Trophoblast cell (in vitro differentiated cells and primary cell): ENCODE results near the gene AJAP1.

Experiments used
- DNase-seq, 2 donors: peaks; one replicate each; pipeline ENCODE4 v3.0.0-alpha.2; 2016
- H2AFZ ChIP-seq: 2 replicates; pipeline ENCODE4 v1.6.1; 2013; ENCODE audit warnings: low read length, moderate library complexity, mild to moderate bottlenecking; ENCODE audit not compliant: insufficient read depth, poor library complexity
- H2AK5ac ChIP-seq: 2 replicates; pipeline ENCODE4 v1.6.1; 2013; ENCODE audit warnings: mild to moderate bottlenecking, low read length
- H2BK120ac ChIP-seq: 2 replicates; pipeline ENCODE4 v1.6.1; 2013; ENCODE audit warnings: low read length, mild to moderate bottlenecking, moderate library complexity; ENCODE audit not compliant: insufficient read depth, poor library complexity
- H2BK12ac ChIP-seq: 2 replicates; pipeline ENCODE4 v1.6.1; 2013; ENCODE audit warnings: mild to moderate bottlenecking, low read length, moderate library complexity
- H2BK5ac ChIP-seq: 2 replicates; pipeline ENCODE4 v1.6.1; 2013; ENCODE audit warnings: low read length, low read depth, moderate library complexity, mild to moderate bottlenecking; ENCODE audit not compliant: poor library complexity
- H3K14ac ChIP-seq: 2 replicates; pipeline ENCODE4 v1.6.1; 2013; ENCODE audit warnings: mild to moderate bottlenecking, low read length
- H3K18ac ChIP-seq: 2 replicates; pipeline ENCODE4 v1.6.1; 2013; ENCODE audit warnings: mild to moderate bottlenecking, low read length
- H3K23ac ChIP-seq: 2 replicates; pipeline ENCODE4 v1.6.1; 2013; ENCODE audit warnings: low read length
- H3K27ac ChIP-seq: 2 replicates; pipeline ENCODE4 v1.5.1; 2013; ENCODE audit warnings: low read depth, mild to moderate bottlenecking, inconsistent platforms, low read length, moderate library complexity
- H3K27me3 ChIP-seq: 2 replicates; pipeline ENCODE4 v1.6.1; 2013; ENCODE audit warnings: inconsistent platforms, mild to moderate bottlenecking, low read length, moderate library complexity; ENCODE audit not compliant: insufficient read depth
- H3K36me3 ChIP-seq, 2 experiments: 1 replicate in 1 of 2; 2 replicates in 1 of 2; pipeline ENCODE4 v1.6.1; 2013; ENCODE audit warnings: low read length in 2 of 2, mild to moderate bottlenecking in 2 of 2, moderate library complexity in 1 of 2; ENCODE audit not compliant: insufficient read depth in 2 of 2, control insufficient read depth in 1 of 2
- H3K4ac ChIP-seq: 2 replicates; pipeline ENCODE4 v1.6.1; 2013; ENCODE audit warnings: low read depth, mild to moderate bottlenecking, low read length, moderate library complexity
- H3K4me1 ChIP-seq, 2 experiments: 1 replicate in 1 of 2; 2 replicates in 1 of 2; pipeline ENCODE4 v1.6.1; 2013; ENCODE audit warnings: low read length in 2 of 2, mild to moderate bottlenecking in 2 of 2, moderate library complexity in 1 of 2; ENCODE audit not compliant: insufficient read depth in 2 of 2, control insufficient read depth in 1 of 2
- H3K4me2 ChIP-seq: 2 replicates; pipeline ENCODE4 v1.6.1; 2013; ENCODE audit warnings: inconsistent platforms, mild to moderate bottlenecking, low read length, moderate library complexity
- H3K4me3 ChIP-seq: 2 replicates; pipeline ENCODE4 v1.5.1; 2013; ENCODE audit warnings: mild to moderate bottlenecking, low read depth, low read length, inconsistent platforms
- H3K79me1 ChIP-seq: one replicate; pipeline ENCODE4 v1.6.1; 2013; ENCODE audit warnings: low read length
- H3K79me2 ChIP-seq: 2 replicates; pipeline ENCODE4 v1.6.1; 2013; ENCODE audit warnings: low read length, mild to moderate bottlenecking; ENCODE audit not compliant: control insufficient read depth, insufficient read depth, poor library complexity
- H3K9ac ChIP-seq: 2 replicates; pipeline ENCODE4 v1.6.1; 2013; ENCODE audit warnings: mild to moderate bottlenecking, low read length
- H3K9me3 ChIP-seq: 2 replicates; pipeline ENCODE4 v1.6.1; 2013; ENCODE audit warnings: low read depth, mild to moderate bottlenecking, control low read depth, inconsistent platforms, low read length; ENCODE audit not compliant: insufficient read depth
- H4K12ac ChIP-seq: 2 replicates; pipeline ENCODE4 v1.6.1; 2013; ENCODE audit warnings: low read depth, mild to moderate bottlenecking, low read length, moderate library complexity
- H4K8ac ChIP-seq: 2 replicates; pipeline ENCODE4 v1.6.1; 2013; ENCODE audit warnings: low read depth, mild to moderate bottlenecking, low read length, moderate library complexity
- H4K91ac ChIP-seq: one replicate; pipeline ENCODE4 v1.6.1; 2013; ENCODE audit warnings: low read depth, mild to moderate bottlenecking, low read length, moderate library complexity
- WGBS: extraction: QIAGEN DNeasy Blood & Tissue Kit; methylation state at CpG from one replicate; pipeline ENCODE4 v1.1.7; 2013; ENCODE audit warnings: missing lambda C conversion rate; ENCODE audit not compliant: insufficient read length, insufficient coverage; ENCODE audit errors: extremely low coverage; 5-methylcytosine and 5-hydroxymethylcytosine counted together

Gene AJAP1

GRCh38 chr1:4697801-4698200 lies 43.4 kb downstream of the AJAP1 start:
- H4K12ac ChIP-seq: no peak overlapping the region
- peaks cover 0 to 3% of the 10 kb centered on the region in 2 experiments for H3K4me1 ChIP-seq
- no peak overlapping the region for H4K91ac ChIP-seq
- H3K9me3 ChIP-seq: peaks cover 4% of the 10 kb centered on the region
- no peak overlapping the region for H2BK12ac ChIP-seq
- no peak overlapping the region for H3K4me3 ChIP-seq
- no peaks in the 10 kb centered on the region for H3K36me3 ChIP-seq
- no peak overlapping the region for H2BK5ac ChIP-seq
- no peaks in the 10 kb centered on the region for H3K79me2 ChIP-seq
- no peak overlapping the region for H2BK120ac ChIP-seq
- H3K79me1 ChIP-seq: no peaks in the 10 kb centered on the region
- H2AK5ac ChIP-seq: no peak overlapping the region
- H3K27ac ChIP-seq: no peak overlapping the region
- H2AFZ ChIP-seq: no peak overlapping the region
- no CpG with 5 or more reads among the region's 19 CpGs for WGBS
- no peaks in the 10 kb centered on the region for H3K27me3 ChIP-seq
- H3K9ac ChIP-seq: no peak overlapping the region
- H3K23ac ChIP-seq: no peak overlapping the region
- H4K8ac ChIP-seq: no peak overlapping the region
- H3K4me2 ChIP-seq: no peak overlapping the region
- no peak for DNase-seq
- H3K4ac ChIP-seq: no peak overlapping the region
- no peak overlapping the region for H3K18ac ChIP-seq
- H3K14ac ChIP-seq: no peak overlapping the region

DNA sequence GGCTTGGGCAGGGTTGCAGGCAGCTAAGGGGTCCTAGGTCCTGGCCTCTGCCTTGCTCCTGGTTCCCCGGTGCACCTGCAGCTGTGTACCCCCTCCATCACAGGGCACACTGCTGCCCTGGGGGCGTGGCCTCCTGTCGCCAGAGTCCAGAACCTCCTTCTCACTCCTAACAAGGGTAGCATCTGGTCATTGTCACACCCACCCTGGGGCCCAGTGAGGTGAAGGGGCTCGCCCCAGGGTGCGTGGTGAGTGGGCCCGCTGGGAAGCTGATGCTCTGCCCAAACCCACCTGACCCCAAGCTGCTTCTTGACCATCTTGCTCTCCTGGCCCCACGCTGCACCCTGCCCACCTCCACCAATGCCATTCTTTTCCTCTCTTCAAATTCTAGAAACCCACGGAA lies 44.5 kb downstream of the AJAP1 start:
- H3K4ac ChIP-seq: no peak overlapping the region
- H2BK5ac ChIP-seq: no peak overlapping the region
- no peak overlapping the region for H2AFZ ChIP-seq
- no peak overlapping the region for H3K27ac ChIP-seq
- H3K23ac ChIP-seq: no peak overlapping the region
- H3K9me3 ChIP-seq: peaks cover 4% of the 10 kb centered on the region
- no peak overlapping the region for H4K12ac ChIP-seq
- H2AK5ac ChIP-seq: no peak overlapping the region
- no peak for DNase-seq
- peaks cover 0 to 5% of the 10 kb centered on the region in 2 experiments for H3K4me1 ChIP-seq
- no peak overlapping the region for H3K18ac ChIP-seq
- WGBS: no CpG with 5 or more reads among the region's 8 CpGs
- no peak overlapping the region for H2BK12ac ChIP-seq
- no peak overlapping the region for H4K91ac ChIP-seq
- H3K27me3 ChIP-seq: no peaks in the 10 kb centered on the region
- H3K36me3 ChIP-seq: no peaks in the 10 kb centered on the region
- no peak overlapping the region for H3K9ac ChIP-seq
- H3K79me2 ChIP-seq: no peaks in the 10 kb centered on the region
- no peak overlapping the region for H3K4me2 ChIP-seq
- H3K4me3 ChIP-seq: no peak overlapping the region
- no peak overlapping the region for H2BK120ac ChIP-seq
- H3K79me1 ChIP-seq: no peaks in the 10 kb centered on the region
- no peak overlapping the region for H4K8ac ChIP-seq
- no peak overlapping the region for H3K14ac ChIP-seq

- no peak for DNase-seq
- H2AFZ ChIP-seq: no peak overlapping the region
- no CpG with 5 or more reads among the region's 21 CpGs for whole genome bisulfite sequencing
- H2BK5ac ChIP-seq: no peak overlapping the region
- H2BK12ac ChIP-seq: no peak overlapping the region
- no peak overlapping the region for H4K8ac ChIP-seq
- H3K9ac ChIP-seq: no peak overlapping the region
- H3K79me2 ChIP-seq: no peaks in the 10 kb centered on the region
- no peaks in the 10 kb centered on the region for H3K27me3 ChIP-seq
- no peak overlapping the region for H3K18ac ChIP-seq
- no peak overlapping the region for H3K4me3 ChIP-seq
- H3K9me3 ChIP-seq: peaks cover 4% of the 10 kb centered on the region
- no peak overlapping the region for H3K14ac ChIP-seq
- no peak overlapping the region for H4K12ac ChIP-seq
- H3K27ac ChIP-seq: no peak overlapping the region
- no peak overlapping the region for H2AK5ac ChIP-seq
- no peak overlapping the region for H3K23ac ChIP-seq
- H3K4me1 ChIP-seq: peaks cover 0 to 5% of the 10 kb centered on the region in 2 experiments
- H3K36me3 ChIP-seq: no peaks in the 10 kb centered on the region
- no peaks in the 10 kb centered on the region for H3K79me1 ChIP-seq
- H3K4me2 ChIP-seq: no peak overlapping the region
- no peak overlapping the region for H3K4ac ChIP-seq
- no peak overlapping the region for H2BK120ac ChIP-seq
- no peak overlapping the region for H4K91ac ChIP-seq
These were observed 45.2 kb downstream of the AJAP1 start for GRCh38 chr1:4699376-4700301.

GRCh38 chr1:4700801-4701200 lies 46.4 kb downstream of the AJAP1 start:
- Histone ChIP-seq H3K36me3 (no peaks in the 10 kb centered on the region), H2AFZ (no peak overlapping the region), H3K23ac (no peak overlapping the region), H3K79me2 (no peaks in the 10 kb centered on the region), H2BK12ac (no peak overlapping the region), H3K4ac (no peak overlapping the region), H3K9me3 (peaks cover 4% of the 10 kb centered on the region), H2AK5ac (no peak overlapping the region), H3K18ac (no peak overlapping the region), H2BK120ac (no peak overlapping the region), H4K91ac (no peak overlapping the region), H3K27me3 (no peaks in the 10 kb centered on the region), H3K9ac (no peak overlapping the region), H4K12ac (no peak overlapping the region), H3K4me3 (no peak overlapping the region), H3K14ac (no peak overlapping the region), H2BK5ac (no peak overlapping the region), H3K4me2 (no peak overlapping the region), H3K4me1 (peaks cover 0 to 5% of the 10 kb centered on the region in 2 experiments), H4K8ac (no peak overlapping the region), H3K79me1 (no peaks in the 10 kb centered on the region), H3K27ac (no peak overlapping the region)
- WGBS: no CpG with 5 or more reads among the region's 13 CpGs
- DNase-seq: no peak
